22Rv1 (cell line): ENCODE data around the gene GUCD1.

Experiments
- H3K27ac ChIP-seq: fragments of 450-650 bp; 2 replicates; pipeline ENCODE4 v1.5.1; 2017
- CTCF ChIP-seq: fragments of 450-650 bp; IDR thresholded peaks from 2 replicates; pipeline ENCODE4 v1.5.1; 2017; ENCODE audit warnings: mild to moderate bottlenecking
- ZFX ChIP-seq: fragments of 450-650 bp; IDR thresholded peaks from 2 replicates; pipeline ENCODE4 v1.6.1; 2017; ENCODE audit warnings: antibody characterized with exemption, borderline replicate concordance

Gene GUCD1

GRCh38 chr22:24580276-24580675 is 25.3 kb upstream of the GUCD1 start:
- TF ChIP-seq CTCF (no peak), ZFX (no peak)
- H3K27ac ChIP-seq, result no peak overlapping the region

GRCh38 chr22:24579258-24579601 is 24.3 kb upstream of the GUCD1 start:
- TF ChIP-seq ZFX (no peak), CTCF (no peak)

GRCh38 chr22:24578355-24579257 is 23.7 kb upstream of the GUCD1 start:
- TF ChIP-seq CTCF, result no peak
- no peak for TF ChIP-seq ZFX
- peak overlapping the region; percentile 93 for H3K27ac ChIP-seq

More at GRCh38 chr22:24579258-24579601, 24.3 kb upstream of the GUCD1 start:
- peak overlapping the region; percentile 93 for H3K27ac ChIP-seq

- H3K27ac ChIP-seq, result peak overlapping the region; percentile 93
- TF ChIP-seq ZFX (no peak), CTCF (no peak)
Observed at GRCh38 chr22:24576778-24577177, 21.8 kb upstream of the GUCD1 start.

- no peak overlapping the region for H3K27ac ChIP-seq
- TF ChIP-seq ZFX (no peak), CTCF (no peak)
Observed at GRCh38 chr22:24571266-24571665, 16.3 kb upstream of the GUCD1 start.

- TF ChIP-seq CTCF (no peak), ZFX (no peak)
- no peak overlapping the region for H3K27ac ChIP-seq
Observed at GRCh38 chr22:24567668-24568067, 12.7 kb upstream of the GUCD1 start.

GRCh38 chr22:24566899-24567511 is 12.1 kb upstream of the GUCD1 start:
- H3K27ac ChIP-seq, result no peak overlapping the region
- TF ChIP-seq CTCF, result no peak
- no peak for TF ChIP-seq ZFX
